Smooth muscle cell of the brain vasculature (primary cell): ENCODE measurements around the gene NCBP2L.
"Not testable (repeated sequence)": the region's sequence is repeated elsewhere in the genome, so short reads cannot be mapped to it uniquely, and the experiment has no call there.

Experiments
- DNase-seq: peaks from one replicate; pipeline ENCODE4 v3.0.0-alpha.2; 2012; ENCODE audit warnings: low read depth, low spot score

Gene NCBP2L

GRCh38 chrX:107805179-107805578 is 27.6 kb downstream of the NCBP2L start:
- DNase-seq, result no peak

GRCh38 chrX:107810053-107810452 is 32.5 kb downstream of the NCBP2L start:
- DNase-seq, result not testable (repeated sequence)

GRCh38 chrX:107818900-107819521 is 41.5 kb downstream of the NCBP2L start:
- DNase-seq, result no peak

- no peak for DNase-seq
Observed at GRCh38 chrX:107823042-107823441, 45.5 kb downstream of the NCBP2L start.

- DNase-seq, result no peak
Observed at GRCh38 chrX:107823456-107823855, 45.9 kb downstream of the NCBP2L start.

GRCh38 chrX:107825698-107826237 is 48.2 kb downstream of the NCBP2L start, which contains the start of gene MID2:
TSS of gene MID2 (plus strand) at chrX:107825866. CDS start at chrX:107826427, 561 bp downstream.
- no peak for DNase-seq

GRCh38 chrX:107826238-107827029 is 48.9 kb downstream of the NCBP2L start:
- DNase-seq, result no peak

GRCh38 chrX:107827030-107827831 is 49.7 kb downstream of the NCBP2L start:
- no peak for DNase-seq

- no peak for DNase-seq
Observed at GRCh38 chrX:107827852-107828251, 50.3 kb downstream of the NCBP2L start.

GRCh38 chrX:107829878-107830277 is 52.3 kb downstream of the NCBP2L start:
- DNase-seq, result no peak

GRCh38 chrX:107831071-107831730 is 53.7 kb downstream of the NCBP2L start:
- no peak for DNase-seq

- no peak for DNase-seq
Observed at GRCh38 chrX:107834275-107835201, 57.0 kb downstream of the NCBP2L start.

- no peak for DNase-seq
Observed at GRCh38 chrX:107836958-107837357, 59.4 kb downstream of the NCBP2L start.

GRCh38 chrX:107840971-107841370 is 63.4 kb downstream of the NCBP2L start:
- DNase-seq, result no peak

- DNase-seq, result no peak
Observed at GRCh38 chrX:107842715-107843400, 65.3 kb downstream of the NCBP2L start.
